Measurements from ENCODE around the gene FBLN2. TPM values are rescaled to one million over a fixed set of nuclear protein-coding genes. Genes with fewer than 3 reads are reported as not detected.

The FBLN2 gene
- total and polyA plus RNA-seq, 7 donors: 12.8 to 59.4 (median 24.9) TPM

GRCh38 chr3:13607821-13608597 lies 59.1 kb downstream of the FBLN2 start:
- no peak overlapping the region for H3K4me3 ChIP-seq
- no peaks in the 10 kb centered on the region for H3K9me3 ChIP-seq
- DNase-seq (no peak), ATAC-seq (no peak)
- H3K27me3 ChIP-seq (ENCODE audit: insufficient read depth in 3 of 3, low read length in 2 of 3): peaks cover 0 to 7% (median 0%) of the 10 kb centered on the region in 3 donors
- H3K27ac ChIP-seq: no peak overlapping the region
- WGBS, 3 donors: 79 to 85% (median 79%) methylated on average over 12 to 14 of the region's 14 CpGs
- TF ChIP-seq, protein P1, sequence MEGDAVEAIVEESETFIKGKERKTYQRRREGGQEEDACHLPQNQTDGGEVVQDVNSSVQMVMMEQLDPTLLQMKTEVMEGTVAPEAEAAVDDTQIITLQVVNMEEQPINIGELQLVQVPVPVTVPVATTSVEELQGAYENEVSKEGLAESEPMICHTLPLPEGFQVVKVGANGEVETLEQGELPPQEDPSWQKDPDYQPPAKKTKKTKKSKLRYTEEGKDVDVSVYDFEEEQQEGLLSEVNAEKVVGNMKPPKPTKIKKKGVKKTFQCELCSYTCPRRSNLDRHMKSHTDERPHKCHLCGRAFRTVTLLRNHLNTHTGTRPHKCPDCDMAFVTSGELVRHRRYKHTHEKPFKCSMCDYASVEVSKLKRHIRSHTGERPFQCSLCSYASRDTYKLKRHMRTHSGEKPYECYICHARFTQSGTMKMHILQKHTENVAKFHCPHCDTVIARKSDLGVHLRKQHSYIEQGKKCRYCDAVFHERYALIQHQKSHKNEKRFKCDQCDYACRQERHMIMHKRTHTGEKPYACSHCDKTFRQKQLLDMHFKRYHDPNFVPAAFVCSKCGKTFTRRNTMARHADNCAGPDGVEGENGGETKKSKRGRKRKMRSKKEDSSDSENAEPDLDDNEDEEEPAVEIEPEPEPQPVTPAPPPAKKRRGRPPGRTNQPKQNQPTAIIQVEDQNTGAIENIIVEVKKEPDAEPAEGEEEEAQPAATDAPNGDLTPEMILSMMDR (IDR thresholded peaks at IDR 0.05): no peak
- intact Hi-C loops (cut with DNase I): no loop called here
- no peaks in the 10 kb centered on the region for H3K36me3 ChIP-seq (ENCODE audit: insufficient read depth in 1 of 2, low read depth in 1 of 2)
- H3K4me1 ChIP-seq: no peaks in the 10 kb centered on the region

DNA sequence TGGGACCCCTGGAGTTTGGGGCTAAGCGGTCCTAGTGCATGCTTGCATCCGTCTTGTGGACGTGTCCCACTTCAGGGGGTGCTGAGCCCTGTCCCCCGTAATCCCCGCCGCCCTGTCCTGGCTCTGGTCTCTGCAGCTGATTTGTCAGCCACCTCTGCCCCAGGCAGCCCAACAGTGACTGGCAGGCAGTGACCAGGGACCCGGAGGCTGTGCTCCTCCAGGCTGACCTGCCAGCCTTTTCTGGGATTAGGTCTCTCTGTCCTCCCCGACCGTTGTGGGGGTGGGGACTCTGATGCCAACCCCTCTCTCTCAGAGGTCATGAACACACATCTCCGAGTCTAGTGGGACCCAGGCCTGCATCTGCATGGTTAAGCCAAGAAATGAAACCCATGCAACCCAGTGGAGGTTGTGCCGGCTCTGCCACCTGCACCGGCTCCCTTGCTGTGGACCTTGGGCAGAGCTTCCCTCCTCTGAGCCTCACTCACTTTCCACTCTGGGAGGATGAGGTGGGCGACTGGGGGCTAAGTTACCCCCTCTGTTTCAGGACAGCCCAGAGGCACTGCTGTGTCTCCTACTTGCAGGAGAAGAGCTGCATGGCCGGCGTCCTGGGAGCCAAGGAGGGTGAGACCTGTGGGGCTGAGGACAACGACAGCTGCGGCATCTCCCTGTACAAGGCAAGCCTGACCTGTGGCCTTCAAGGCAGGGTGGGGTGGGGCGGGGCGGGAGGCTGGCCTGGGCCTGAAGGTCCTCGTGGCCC lies 60.2 kb downstream of the FBLN2 start:
- Histone ChIP-seq H3K27ac (no peak overlapping the region), H3K4me1 (no peaks in the 10 kb centered on the region), H3K4me3 (no peak overlapping the region), H3K9me3 (no peaks in the 10 kb centered on the region), H3K27me3 (ENCODE audit: insufficient read depth in 3 of 3, low read length in 2 of 3) (peaks cover 0 to 7% (median 0%) of the 10 kb centered on the region in 3 donors), H3K36me3 (ENCODE audit: insufficient read depth in 1 of 2, low read depth in 1 of 2) (no peaks in the 10 kb centered on the region)
- intact Hi-C loops (cut with DNase I): no loop called here
- DNase-seq (no peak), ATAC-seq (no peak)
- TF ChIP-seq, protein P1 (IDR thresholded peaks at IDR 0.05): no peak
- WGBS, 3 donors: 90 to 92% (median 92%) methylated on average over 20 of the region's 20 CpGs

GRCh38 chr3:13610006-13610570 lies 61.2 kb downstream of the FBLN2 start:
- WGBS, 3 donors: 83 to 88% (median 84%) methylated on average over 7 of the region's 7 CpGs
- TF ChIP-seq, protein P1 (IDR thresholded peaks at IDR 0.05): no peak
- no peak for DNase-seq
- H3K27ac ChIP-seq: no peak overlapping the region
- H3K4me3 ChIP-seq: no peak overlapping the region
- ATAC-seq: no peak
- peaks cover 0 to 7% (median 0%) of the 10 kb centered on the region in 3 donors for H3K27me3 ChIP-seq (ENCODE audit: insufficient read depth in 3 of 3, low read length in 2 of 3)
- H3K36me3 ChIP-seq (ENCODE audit: insufficient read depth in 1 of 2, low read depth in 1 of 2): no peaks in the 10 kb centered on the region
- intact Hi-C loops (cut with DNase I): no loop called here
- H3K9me3 ChIP-seq: no peaks in the 10 kb centered on the region
- H3K4me1 ChIP-seq: no peaks in the 10 kb centered on the region

- Histone ChIP-seq H3K36me3 (ENCODE audit: insufficient read depth in 1 of 2, low read depth in 1 of 2) (no peaks in the 10 kb centered on the region), H3K27me3 (ENCODE audit: insufficient read depth in 3 of 3, low read length in 2 of 3) (no peaks in the 10 kb centered on the region), H3K9me3 (no peaks in the 10 kb centered on the region), H3K27ac (no peak overlapping the region), H3K4me3 (no peak overlapping the region), H3K4me1 (no peaks in the 10 kb centered on the region)
- no peak for DNase-seq
- ATAC-seq: no peak
- WGBS, 3 donors: 85 to 96% (median 95%) methylated on average over 6 of the region's 6 CpGs
- TF ChIP-seq, protein P1 (IDR thresholded peaks at IDR 0.05): no peak
- intact Hi-C loops (cut with DNase I): no loop called here
Observed at GRCh38 chr3:13611221-13611620, 62.3 kb downstream of the FBLN2 start.
